Endodermal cell (in vitro differentiated cells): ENCODE data around the gene TBXAS1. TPM values are rescaled to one million over a fixed set of nuclear protein-coding genes. Genes with fewer than 3 reads are reported as not detected.

ENCODE experiments used
- DNase-seq: peaks from one replicate; pipeline ENCODE4 v3.0.0-alpha.2; 2017
- H3K27ac ChIP-seq: 2 replicates; pipeline ENCODE4 v1.5.1; 2013; ENCODE audit warnings: mild to moderate bottlenecking, low read depth, low read length, moderate library complexity
- H3K27me3 ChIP-seq: 2 replicates; pipeline ENCODE4 v1.6.1; 2013; ENCODE audit warnings: mild to moderate bottlenecking, low read length, moderate library complexity; ENCODE audit not compliant: insufficient read depth, control insufficient read depth, poor library complexity, severe bottlenecking
- H3K36me3 ChIP-seq: 2 replicates; pipeline ENCODE4 v1.7.0; 2013; ENCODE audit warnings: mild to moderate bottlenecking, low read length, moderate library complexity; ENCODE audit not compliant: control insufficient read depth, insufficient read depth
- H3K4me1 ChIP-seq: one replicate; pipeline ENCODE4 v1.7.0; 2013; ENCODE audit warnings: low read length; ENCODE audit not compliant: control insufficient read depth, insufficient read depth
- H3K4me3 ChIP-seq: 2 replicates; pipeline ENCODE4 v1.5.1; 2013; ENCODE audit warnings: mild to moderate bottlenecking, low read length, moderate library complexity
- H3K9ac ChIP-seq: 2 replicates; pipeline ENCODE4 v1.6.1; 2013; ENCODE audit warnings: mild to moderate bottlenecking, low read length, moderate library complexity; ENCODE audit not compliant: poor library complexity, severe bottlenecking; ENCODE audit errors: extremely low read depth
- H3K9me3 ChIP-seq: 2 replicates; pipeline ENCODE4 v1.6.1; 2013; ENCODE audit warnings: mild to moderate bottlenecking, low read length, moderate library complexity; ENCODE audit not compliant: control insufficient read depth
- H3K27ac Mint-ChIP-seq: 2 replicates; pipeline ENCODE4 v1.8.0; 2020; ENCODE audit warnings: mixed read lengths
- H3K27me3 Mint-ChIP-seq: 2 replicates; pipeline ENCODE4 v1.8.0; 2021; ENCODE audit warnings: mild to moderate bottlenecking, mixed read lengths; ENCODE audit not compliant: insufficient read depth
- H3K36me3 Mint-ChIP-seq: 2 replicates; pipeline ENCODE4 v1.8.0; 2020; ENCODE audit warnings: low read depth, mixed read lengths
- H3K4me1 Mint-ChIP-seq: 2 replicates; pipeline ENCODE4 v1.8.0; 2020; ENCODE audit warnings: mixed read lengths
- H3K4me3 Mint-ChIP-seq: 2 replicates; pipeline ENCODE4 v1.8.0; 2020; ENCODE audit warnings: mild to moderate bottlenecking, moderate library complexity, mixed read lengths
- H3K9me3 Mint-ChIP-seq: 2 replicates; pipeline ENCODE4 v1.8.0; 2020; ENCODE audit warnings: mild to moderate bottlenecking, mixed read lengths
- WGBS, 2 experiments: methylation state at CpG; one replicate each; pipeline versions ENCODE4 v1.1.5 to v1.1.7; 2013; ENCODE audit warnings: missing lambda C conversion rate in 2 of 2, mixed read lengths in 1 of 2; ENCODE audit not compliant: insufficient coverage in 1 of 2, insufficient read length in 1 of 2; 5-methylcytosine and 5-hydroxymethylcytosine counted together
- total RNA-seq, 2 donors: library from RNA; stranded (reverse); fragmentation: NEBNext Ultra II Directional in 1 of 2; extraction: Animal tissue kit (Norgen Biotek cat#: 25700) in 1 of 2; gene quantifications; 2 replicates in 1 of 2; 3 replicates in 1 of 2; pipeline ENCODE4 v1.2.1, GENCODE V29; 2021
- TF ChIP-seq, protein P1 (sequence below): fragments of 200-600 bp; sonication (generic); conservative IDR thresholded peaks from 2 replicates; pipeline ENCODE4 v1.5.0; 2021; ENCODE audit warnings: antibody characterized with exemption, mild to moderate bottlenecking

TBXAS1 gene
- total RNA-seq, 2 donors from 2014 or later = 7.6 to 13.5 TPM

DNA sequence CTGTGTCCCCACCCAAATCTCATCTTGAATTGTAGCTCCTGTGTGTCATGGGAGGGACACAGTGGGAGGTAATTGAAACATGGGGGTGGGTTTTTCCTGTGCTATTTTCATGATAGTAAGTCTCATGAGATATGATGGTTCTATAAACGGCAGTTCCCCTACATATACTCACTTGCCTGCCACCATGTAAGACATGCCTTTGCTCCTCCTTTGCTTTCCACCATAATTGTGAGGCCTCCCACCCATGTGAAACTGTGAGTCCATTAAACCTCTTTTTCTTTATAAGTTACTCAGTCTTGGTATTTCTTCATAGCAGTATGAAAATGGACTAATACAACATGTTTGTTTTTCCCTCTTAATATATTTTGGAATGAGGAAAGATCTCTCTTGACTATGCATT, 24.5 kb upstream of the TBXAS1 start:
- H3K27me3 ChIP-seq = no peaks in the 10 kb centered on the region
- no peak overlapping the region for H3K27ac Mint-ChIP-seq
- H3K27ac ChIP-seq = no peak overlapping the region
- peaks cover 42% of the 10 kb centered on the region for H3K9me3 ChIP-seq
- H3K36me3 ChIP-seq = no peaks in the 10 kb centered on the region
- no peaks in the 10 kb centered on the region for H3K4me1 Mint-ChIP-seq
- H3K9ac ChIP-seq = no peak overlapping the region
- H3K4me3 Mint-ChIP-seq = no peak overlapping the region
- H3K36me3 Mint-ChIP-seq = peaks cover 29% of the 10 kb centered on the region
- H3K4me1 ChIP-seq = no peaks in the 10 kb centered on the region
- H3K4me3 ChIP-seq = peak overlapping the region; percentile 45
- H3K9me3 Mint-ChIP-seq = peaks cover 44% of the 10 kb centered on the region
- WGBS, 2 experiments = 93% methylated on average over 1 of the region's 1 CpG; no CpG with 5 or more reads in 1 of the 2 experiments
- peaks cover 3% of the 10 kb centered on the region for H3K27me3 Mint-ChIP-seq
- DNase-seq = no peak
- TF ChIP-seq, protein P1, sequence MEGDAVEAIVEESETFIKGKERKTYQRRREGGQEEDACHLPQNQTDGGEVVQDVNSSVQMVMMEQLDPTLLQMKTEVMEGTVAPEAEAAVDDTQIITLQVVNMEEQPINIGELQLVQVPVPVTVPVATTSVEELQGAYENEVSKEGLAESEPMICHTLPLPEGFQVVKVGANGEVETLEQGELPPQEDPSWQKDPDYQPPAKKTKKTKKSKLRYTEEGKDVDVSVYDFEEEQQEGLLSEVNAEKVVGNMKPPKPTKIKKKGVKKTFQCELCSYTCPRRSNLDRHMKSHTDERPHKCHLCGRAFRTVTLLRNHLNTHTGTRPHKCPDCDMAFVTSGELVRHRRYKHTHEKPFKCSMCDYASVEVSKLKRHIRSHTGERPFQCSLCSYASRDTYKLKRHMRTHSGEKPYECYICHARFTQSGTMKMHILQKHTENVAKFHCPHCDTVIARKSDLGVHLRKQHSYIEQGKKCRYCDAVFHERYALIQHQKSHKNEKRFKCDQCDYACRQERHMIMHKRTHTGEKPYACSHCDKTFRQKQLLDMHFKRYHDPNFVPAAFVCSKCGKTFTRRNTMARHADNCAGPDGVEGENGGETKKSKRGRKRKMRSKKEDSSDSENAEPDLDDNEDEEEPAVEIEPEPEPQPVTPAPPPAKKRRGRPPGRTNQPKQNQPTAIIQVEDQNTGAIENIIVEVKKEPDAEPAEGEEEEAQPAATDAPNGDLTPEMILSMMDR = no peak

DNA sequence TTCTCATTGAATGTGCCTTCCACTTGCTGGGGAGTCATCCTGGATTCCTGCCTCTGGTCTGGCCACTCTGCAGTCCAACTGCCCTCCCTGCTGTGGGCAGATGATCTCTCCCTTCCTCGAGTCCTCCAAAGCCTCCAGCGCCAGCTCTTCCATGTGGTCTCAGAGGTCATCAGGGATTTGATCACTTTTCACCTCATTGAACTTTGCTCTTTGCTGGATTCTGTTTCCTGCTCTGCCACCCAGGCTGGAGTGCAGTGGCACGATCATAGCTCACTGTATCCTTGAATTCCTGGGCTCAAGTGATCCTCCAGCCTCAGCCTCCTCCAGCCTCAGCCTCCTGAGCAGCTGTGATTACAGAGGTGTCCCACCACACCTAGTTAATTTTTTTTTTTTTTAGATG, 22.1 kb upstream of the TBXAS1 start:
- Mint-ChIP-seq H3K4me3 (no peak overlapping the region), H3K36me3 (peaks cover 29% of the 10 kb centered on the region), H3K9me3 (peaks cover 39% of the 10 kb centered on the region), H3K4me1 (no peaks in the 10 kb centered on the region), H3K27me3 (peaks cover 3% of the 10 kb centered on the region), H3K27ac (no peak overlapping the region)
- H3K36me3 ChIP-seq = no peaks in the 10 kb centered on the region
- H3K27ac ChIP-seq = no peak overlapping the region
- H3K9me3 ChIP-seq = peaks cover 34% of the 10 kb centered on the region
- H3K9ac ChIP-seq = no peak overlapping the region
- H3K4me1 ChIP-seq = no peaks in the 10 kb centered on the region
- H3K4me3 ChIP-seq = no peak overlapping the region
- no peaks in the 10 kb centered on the region for H3K27me3 ChIP-seq
- 86 to 94% methylated on average over 1 to 3 of the region's 3 CpGs for WGBS, 2 experiments
- TF ChIP-seq, protein P1 = no peak
- DNase-seq = no peak

DNA sequence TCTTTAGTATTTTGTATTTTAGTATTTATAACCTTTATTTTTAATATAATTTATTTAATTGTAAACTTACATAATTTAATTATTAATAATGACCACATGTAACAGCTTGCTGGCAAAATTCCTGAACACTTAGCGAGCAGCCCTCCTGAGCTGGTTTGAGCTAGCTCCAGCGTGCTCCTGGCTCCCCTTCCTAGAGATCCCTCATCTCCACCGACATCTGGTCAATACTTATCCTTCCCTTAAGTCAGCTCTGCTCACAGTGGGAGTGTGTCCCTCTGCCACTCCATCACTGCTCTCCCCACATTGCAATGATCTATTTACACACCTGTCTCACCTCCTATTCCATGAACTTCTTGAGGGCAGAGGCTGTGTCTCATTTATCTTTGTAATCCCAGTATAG, 20.6 kb upstream of the TBXAS1 start:
- H3K36me3 ChIP-seq = no peaks in the 10 kb centered on the region
- no peak for DNase-seq
- H3K9me3 ChIP-seq = peaks cover 20% of the 10 kb centered on the region
- 78 to 96% methylated on average over 3 of the region's 3 CpGs for WGBS, 2 experiments
- peaks cover 16% of the 10 kb centered on the region for H3K36me3 Mint-ChIP-seq
- TF ChIP-seq, protein P1 = no peak
- H3K27me3 ChIP-seq = no peaks in the 10 kb centered on the region
- no peaks in the 10 kb centered on the region for H3K4me1 ChIP-seq
- no peak overlapping the region for H3K4me3 ChIP-seq
- H3K9me3 Mint-ChIP-seq = peaks cover 25% of the 10 kb centered on the region
- H3K27me3 Mint-ChIP-seq = no peaks in the 10 kb centered on the region
- H3K4me1 Mint-ChIP-seq = no peaks in the 10 kb centered on the region
- no peak overlapping the region for H3K27ac Mint-ChIP-seq
- H3K27ac ChIP-seq = no peak overlapping the region
- no peak overlapping the region for H3K4me3 Mint-ChIP-seq
- H3K9ac ChIP-seq = no peak overlapping the region
